ENCODE measurements around the gene CYP11A1.

The CYP11A1 gene

GRCh38 chr15:74295800-74296199 lies 71.6 kb downstream of the CYP11A1 start:
- no peaks in the 10 kb centered on the region for H3K36me3 ChIP-seq (ENCODE audit: control insufficient read depth, low read depth, low read length)
- H3K27ac ChIP-seq (ENCODE audit: low read length), result no peak overlapping the region
- peaks cover 18% of the 10 kb centered on the region for H3K4me1 ChIP-seq (ENCODE audit: control insufficient read depth, low read depth, low read length)
- no peaks in the 10 kb centered on the region for H3K9me3 ChIP-seq (ENCODE audit: control insufficient read depth, low read depth, low read length)
- H3K4me3 ChIP-seq (ENCODE audit: low read length), result no peak overlapping the region
- H3K27me3 ChIP-seq (ENCODE audit: control insufficient read depth, insufficient read depth, low read length), result peaks cover 29% of the 10 kb centered on the region
- no peak overlapping the region for H3K9ac ChIP-seq (ENCODE audit: low read length)

GRCh38 chr15:74294010-74294409 lies 73.4 kb downstream of the CYP11A1 start:
- Histone ChIP-seq H3K4me1 (ENCODE audit: control insufficient read depth, low read depth, low read length) (peaks cover 10% of the 10 kb centered on the region), H3K4me3 (ENCODE audit: low read length) (no peak overlapping the region), H3K27me3 (ENCODE audit: control insufficient read depth, insufficient read depth, low read length) (peaks cover 23% of the 10 kb centered on the region)

GRCh38 chr15:74293021-74293810 lies 74.2 kb downstream of the CYP11A1 start:
- H3K27ac ChIP-seq (ENCODE audit: low read length), result no peak overlapping the region
- peaks cover 21% of the 10 kb centered on the region for H3K27me3 ChIP-seq (ENCODE audit: control insufficient read depth, insufficient read depth, low read length)
- no peaks in the 10 kb centered on the region for H3K9me3 ChIP-seq (ENCODE audit: control insufficient read depth, low read depth, low read length)
- peaks cover 10% of the 10 kb centered on the region for H3K4me1 ChIP-seq (ENCODE audit: control insufficient read depth, low read depth, low read length)
- H3K4me3 ChIP-seq (ENCODE audit: low read length), result no peak overlapping the region
- no peak overlapping the region for H3K9ac ChIP-seq (ENCODE audit: low read length)
- H3K36me3 ChIP-seq (ENCODE audit: control insufficient read depth, low read depth, low read length), result no peaks in the 10 kb centered on the region

More at GRCh38 chr15:74294010-74294409, 73.4 kb downstream of the CYP11A1 start:
- no peaks in the 10 kb centered on the region for H3K36me3 ChIP-seq (ENCODE audit: control insufficient read depth, low read depth, low read length)
- no peaks in the 10 kb centered on the region for H3K9me3 ChIP-seq (ENCODE audit: control insufficient read depth, low read depth, low read length)
- no peak overlapping the region for H3K9ac ChIP-seq (ENCODE audit: low read length)
- H3K27ac ChIP-seq (ENCODE audit: low read length), result no peak overlapping the region

- Histone ChIP-seq H3K36me3 (ENCODE audit: control insufficient read depth, low read depth, low read length) (no peaks in the 10 kb centered on the region), H3K4me3 (ENCODE audit: low read length) (peak overlapping the region; percentile 35), H3K4me1 (ENCODE audit: control insufficient read depth, low read depth, low read length) (peaks cover 10% of the 10 kb centered on the region), H3K27ac (ENCODE audit: low read length) (no peak overlapping the region), H3K9me3 (ENCODE audit: control insufficient read depth, low read depth, low read length) (no peaks in the 10 kb centered on the region), H3K27me3 (ENCODE audit: control insufficient read depth, insufficient read depth, low read length) (peaks cover 18% of the 10 kb centered on the region), H3K9ac (ENCODE audit: low read length) (no peak overlapping the region)
Observed at GRCh38 chr15:74291101-74292071, 76.1 kb downstream of the CYP11A1 start.

- peaks cover 18% of the 10 kb centered on the region for H3K27me3 ChIP-seq (ENCODE audit: control insufficient read depth, insufficient read depth, low read length)
Observed at GRCh38 chr15:74290645-74291044, 76.8 kb downstream of the CYP11A1 start.

GRCh38 chr15:74289671-74290070 lies 77.8 kb downstream of the CYP11A1 start:
- Histone ChIP-seq H3K9me3 (ENCODE audit: control insufficient read depth, low read depth, low read length) (no peaks in the 10 kb centered on the region), H3K27ac (ENCODE audit: low read length) (no peak overlapping the region), H3K27me3 (ENCODE audit: control insufficient read depth, insufficient read depth, low read length) (peaks cover 15% of the 10 kb centered on the region), H3K4me3 (ENCODE audit: low read length) (no peak overlapping the region), H3K36me3 (ENCODE audit: control insufficient read depth, low read depth, low read length) (no peaks in the 10 kb centered on the region), H3K9ac (ENCODE audit: low read length) (no peak overlapping the region), H3K4me1 (ENCODE audit: control insufficient read depth, low read depth, low read length) (peaks cover 10% of the 10 kb centered on the region)

More at GRCh38 chr15:74290645-74291044, 76.8 kb downstream of the CYP11A1 start:
- Histone ChIP-seq H3K27ac (ENCODE audit: low read length) (no peak overlapping the region), H3K36me3 (ENCODE audit: control insufficient read depth, low read depth, low read length) (no peaks in the 10 kb centered on the region), H3K4me1 (ENCODE audit: control insufficient read depth, low read depth, low read length) (peaks cover 10% of the 10 kb centered on the region), H3K9ac (ENCODE audit: low read length) (no peak overlapping the region), H3K9me3 (ENCODE audit: control insufficient read depth, low read depth, low read length) (no peaks in the 10 kb centered on the region), H3K4me3 (ENCODE audit: low read length) (no peak overlapping the region)

Measured in iPS-18a (cell line).